Omental fat pad (tissue), 4 donors: ENCODE results near the gene ZNF488. TPM values are rescaled to one million over a fixed set of nuclear protein-coding genes. Genes with fewer than 3 reads are reported as not detected.

Experiments used
- ATAC-seq: fragments of 150-250 bp; one replicate; pipeline ENCODE4 v1.9.1; 2016; ENCODE audit warnings: mild to moderate bottlenecking, moderate library complexity; ENCODE audit not compliant: low FRiP score
- DNase-seq: peaks from one replicate; pipeline ENCODE4 v3.0.0-alpha.2; 2019; ENCODE audit warnings: low spot score
- total RNA-seq, 4 donors: library from RNA; depleted of rRNA; stranded (reverse); fragments of >200 nt; gene quantifications; one replicate each; pipeline ENCODE4 v1.1.0, GENCODE V29; 2016
- TF ChIP-seq, protein P1 (sequence below), 3 donors: fragments of 450-650 bp; IDR thresholded peaks; one replicate each; pipeline ENCODE4 v1.5.1; 2016 to 2017; ENCODE audit warnings: antibody characterized with exemption in 3 of 3, mild to moderate bottlenecking in 3 of 3, moderate library complexity in 2 of 3

The ZNF488 gene, protein sequence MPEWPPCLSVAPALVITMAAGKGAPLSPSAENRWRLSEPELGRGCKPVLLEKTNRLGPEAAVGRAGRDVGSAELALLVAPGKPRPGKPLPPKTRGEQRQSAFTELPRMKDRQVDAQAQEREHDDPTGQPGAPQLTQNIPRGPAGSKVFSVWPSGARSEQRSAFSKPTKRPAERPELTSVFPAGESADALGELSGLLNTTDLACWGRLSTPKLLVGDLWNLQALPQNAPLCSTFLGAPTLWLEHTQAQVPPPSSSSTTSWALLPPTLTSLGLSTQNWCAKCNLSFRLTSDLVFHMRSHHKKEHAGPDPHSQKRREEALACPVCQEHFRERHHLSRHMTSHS
- under 1 TPM in 2 of 4 donors, not detected in 2; 0.19 to 0.25 TPM for total RNA-seq

- peak; percentile 44 for DNase-seq
- ATAC-seq: peak; percentile 96
- TF ChIP-seq, protein P1, sequence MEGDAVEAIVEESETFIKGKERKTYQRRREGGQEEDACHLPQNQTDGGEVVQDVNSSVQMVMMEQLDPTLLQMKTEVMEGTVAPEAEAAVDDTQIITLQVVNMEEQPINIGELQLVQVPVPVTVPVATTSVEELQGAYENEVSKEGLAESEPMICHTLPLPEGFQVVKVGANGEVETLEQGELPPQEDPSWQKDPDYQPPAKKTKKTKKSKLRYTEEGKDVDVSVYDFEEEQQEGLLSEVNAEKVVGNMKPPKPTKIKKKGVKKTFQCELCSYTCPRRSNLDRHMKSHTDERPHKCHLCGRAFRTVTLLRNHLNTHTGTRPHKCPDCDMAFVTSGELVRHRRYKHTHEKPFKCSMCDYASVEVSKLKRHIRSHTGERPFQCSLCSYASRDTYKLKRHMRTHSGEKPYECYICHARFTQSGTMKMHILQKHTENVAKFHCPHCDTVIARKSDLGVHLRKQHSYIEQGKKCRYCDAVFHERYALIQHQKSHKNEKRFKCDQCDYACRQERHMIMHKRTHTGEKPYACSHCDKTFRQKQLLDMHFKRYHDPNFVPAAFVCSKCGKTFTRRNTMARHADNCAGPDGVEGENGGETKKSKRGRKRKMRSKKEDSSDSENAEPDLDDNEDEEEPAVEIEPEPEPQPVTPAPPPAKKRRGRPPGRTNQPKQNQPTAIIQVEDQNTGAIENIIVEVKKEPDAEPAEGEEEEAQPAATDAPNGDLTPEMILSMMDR (IDR thresholded peaks at IDR 0.05): no peak
These were observed at the start of gene ZNF488 for GRCh38 chr10:47384148-47384921. Gene ZNF488 (minus strand): TSS chr10:47384293. CDS start chr10:47368829, 15,464 bp downstream.

DNA sequence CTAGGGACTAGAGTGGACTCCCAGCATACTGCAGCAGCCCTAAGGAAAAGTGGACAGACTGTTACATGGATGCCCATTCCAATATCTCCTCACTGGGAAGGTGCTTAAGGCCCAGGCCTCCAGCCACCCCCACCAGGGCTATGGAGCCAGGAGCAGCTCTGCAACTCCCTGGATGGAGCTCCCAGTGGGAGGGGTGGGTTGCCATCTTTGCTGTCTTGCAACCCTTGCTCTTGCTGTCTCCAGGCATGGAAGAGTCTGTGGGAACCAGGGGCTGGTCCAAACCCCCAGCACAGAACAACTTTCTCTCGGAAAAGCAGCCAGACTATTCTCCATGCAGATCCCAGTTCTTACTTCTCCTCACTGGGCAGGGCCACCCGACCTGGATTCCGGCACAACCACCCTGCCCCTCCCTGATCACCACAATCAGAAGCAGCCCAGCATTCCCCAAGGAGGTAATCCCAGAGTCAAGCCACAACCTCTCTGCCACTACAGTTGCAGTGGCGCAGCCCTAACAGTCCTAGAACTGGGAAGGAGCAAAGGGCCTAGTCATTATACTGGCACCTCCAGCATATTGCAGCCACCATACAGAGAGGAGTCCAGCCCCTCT, 41.8 kb upstream of the ZNF488 start:
- no peak for DNase-seq
- no peak for ATAC-seq
- TF ChIP-seq, protein P1 (IDR thresholded peaks at IDR 0.05): no peak

DNA sequence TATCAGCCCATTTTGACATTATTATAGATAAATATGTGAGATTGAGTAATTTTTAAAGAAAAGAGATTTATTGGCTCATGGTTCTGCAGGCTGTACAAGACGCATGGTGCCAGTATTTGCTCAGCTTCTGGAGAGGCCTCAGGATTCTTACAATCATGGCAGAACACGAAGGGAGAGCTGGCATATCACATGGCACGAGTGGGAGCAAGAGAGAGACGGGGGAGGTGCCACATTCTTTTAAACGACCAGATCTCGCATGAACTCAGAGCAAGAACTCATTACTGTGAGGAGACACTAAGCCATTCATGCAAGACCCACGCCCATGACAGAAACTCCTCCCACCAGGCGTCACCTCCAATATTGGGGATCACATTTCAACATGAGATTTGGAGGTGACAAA, 40.1 kb upstream of the ZNF488 start:
- ATAC-seq (no peak), DNase-seq (no peak)
- TF ChIP-seq, protein P1 (IDR thresholded peaks at IDR 0.05): no peak

GRCh38 chr10:47423476-47423875, 39.4 kb upstream of the ZNF488 start:
- DNase-seq: no peak

GRCh38 chr10:47421057-47421952, 37.2 kb upstream of the ZNF488 start:
- ATAC-seq (no peak), DNase-seq (no peak)
- TF ChIP-seq, protein P1 (IDR thresholded peaks at IDR 0.05): no peak

More at GRCh38 chr10:47423476-47423875, 39.4 kb upstream of the ZNF488 start:
- no peak for ATAC-seq
- TF ChIP-seq, protein P1 (IDR thresholded peaks at IDR 0.05): no peak

- TF ChIP-seq, protein P1 (IDR thresholded peaks at IDR 0.05): no peak
- ATAC-seq (no peak), DNase-seq (no peak)
These were observed 36.4 kb upstream of the ZNF488 start for GRCh38 chr10:47420305-47421056.
